Measurements from ENCODE around the gene FBXL16.

Gene FBXL16

GRCh38 chr16:689175-689897 is 16.3 kb downstream of the FBXL16 start:
- DNase-seq (ENCODE audit: low read depth): no peak

- no peak for DNase-seq (ENCODE audit: low read depth)
These were observed 18.1 kb downstream of the FBXL16 start for GRCh38 chr16:687499-687898.

- no peak for DNase-seq (ENCODE audit: low read depth)
These were observed 18.9 kb downstream of the FBXL16 start for GRCh38 chr16:686459-687260.

- DNase-seq (ENCODE audit: low read depth): peak; percentile 23
These were observed 19.6 kb downstream of the FBXL16 start for GRCh38 chr16:685967-686366.

GRCh38 chr16:684961-685696 is 20.5 kb downstream of the FBXL16 start:
- no peak for DNase-seq (ENCODE audit: low read depth)

- peak; percentile 96 for DNase-seq (ENCODE audit: low read depth)
These were observed 21.4 kb downstream of the FBXL16 start, which contains the start of gene JMJD8 for GRCh38 chr16:684071-684794. Gene JMJD8 (minus strand): TSS chr16:684334. CDS start chr16:684319, 15 bp downstream.

GRCh38 chr16:683396-684070 is 22.1 kb downstream of the FBXL16 start:
- DNase-seq (ENCODE audit: low read depth): no peak

GRCh38 chr16:682493-683395 is 22.9 kb downstream of the FBXL16 start:
- DNase-seq (ENCODE audit: low read depth): no peak

- no peak for DNase-seq (ENCODE audit: low read depth)
These were observed 23.7 kb downstream of the FBXL16 start for GRCh38 chr16:681746-682427.

- DNase-seq (ENCODE audit: low read depth): peak; percentile 65
These were observed 24.4 kb downstream of the FBXL16 start for GRCh38 chr16:680967-681745.

- DNase-seq (ENCODE audit: low read depth): no peak
These were observed 25.0 kb downstream of the FBXL16 start for GRCh38 chr16:680625-680945.

GRCh38 chr16:679814-680624 is 25.6 kb downstream of the FBXL16 start, which contains the start of gene STUB1:
Gene STUB1 (plus strand): TSS chr16:680410. CDS start chr16:680526, 116 bp downstream.
- DNase-seq (ENCODE audit: low read depth): peak; percentile 88

GRCh38 chr16:678858-679813 is 26.5 kb downstream of the FBXL16 start:
- DNase-seq (ENCODE audit: low read depth): peak; percentile 42

- no peak for DNase-seq (ENCODE audit: low read depth)
These were observed 27.3 kb downstream of the FBXL16 start for GRCh38 chr16:678209-678857.

GRCh38 chr16:677316-678190 is 28.0 kb downstream of the FBXL16 start:
- DNase-seq (ENCODE audit: low read depth): no peak

Data from fibroblast of gingiva (primary cell).